ENCODE results near the gene CENPO.

CENPO gene

DNA sequence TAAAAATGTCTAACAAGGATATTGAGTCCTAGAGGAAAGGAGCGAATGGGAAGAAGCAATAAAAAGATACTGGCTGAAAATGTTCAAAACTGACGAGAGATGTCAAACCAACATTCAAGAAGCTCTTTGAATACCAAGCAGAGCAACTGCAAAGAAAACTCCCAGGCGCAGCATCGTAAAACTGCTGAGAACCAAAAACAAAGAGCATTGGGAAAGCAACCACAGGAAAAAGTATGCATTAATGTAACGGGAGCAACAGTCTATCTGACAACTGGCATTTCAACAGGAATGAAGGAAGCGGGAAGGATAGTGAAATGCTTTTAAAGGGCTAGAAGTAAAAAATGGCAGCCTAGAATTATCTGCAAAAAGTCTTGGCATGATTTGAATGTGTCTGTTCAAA, 73.7 kb downstream of the CENPO start:
- no peak for DNase-seq

DNA sequence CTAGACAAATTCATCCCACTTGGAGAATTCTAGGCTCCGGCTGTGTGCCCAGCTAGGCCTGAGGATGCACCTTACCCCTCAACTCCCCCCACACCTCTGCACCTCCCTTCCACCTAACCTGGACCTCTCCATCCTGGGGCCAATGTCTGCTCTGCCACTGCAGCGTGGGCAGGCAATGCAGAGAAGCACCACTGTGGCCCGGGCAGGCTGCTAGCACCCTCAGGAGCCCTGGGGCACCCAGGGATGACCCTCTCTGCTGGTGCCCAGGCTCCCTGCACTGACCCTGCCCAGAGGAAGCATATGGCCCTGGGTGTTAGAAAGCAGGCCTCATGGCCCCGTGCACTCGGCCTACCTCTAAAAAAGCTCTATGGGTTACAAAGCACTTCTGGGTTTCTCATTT, 77.2 kb downstream of the CENPO start:
- DNase-seq = no peak

DNA sequence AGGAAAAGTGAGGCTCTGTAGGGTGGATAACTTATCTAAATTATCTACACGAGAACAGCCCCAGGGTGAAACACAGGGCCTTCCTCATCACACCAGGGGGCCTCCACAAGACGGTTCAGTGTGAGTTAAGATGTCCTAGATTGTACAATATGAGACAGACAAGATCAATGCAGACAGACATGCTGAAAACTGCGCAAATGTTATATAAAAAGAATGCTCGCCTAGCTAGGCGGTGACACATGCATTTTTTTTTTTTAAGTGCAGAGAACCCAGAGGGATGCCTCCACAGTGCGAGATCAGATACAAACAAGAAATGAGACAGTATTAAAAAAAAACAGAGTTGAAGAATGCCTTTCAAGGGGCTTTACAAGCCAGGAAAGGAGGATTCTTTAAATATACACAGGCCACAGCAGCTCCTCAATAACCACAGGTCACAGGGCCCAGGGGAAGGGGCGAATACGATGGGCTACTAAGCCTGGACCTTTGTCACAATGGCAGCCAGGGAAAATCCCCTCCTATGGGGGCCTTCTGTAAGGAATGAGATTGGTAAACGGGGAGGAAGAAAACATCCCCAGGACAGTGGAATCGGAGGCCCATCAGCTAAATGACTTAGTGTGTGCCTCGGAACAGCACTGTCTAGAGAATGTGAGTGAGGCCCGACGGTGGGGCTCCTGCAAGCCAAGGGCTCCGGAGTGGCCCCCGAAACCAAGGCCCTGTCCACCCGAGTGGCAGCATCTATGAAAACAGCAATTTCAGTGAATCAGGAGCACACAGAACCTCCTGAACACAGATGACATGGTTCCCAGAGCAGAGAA, 77.9 kb downstream of the CENPO start:
- DNase-seq = no peak

DNA sequence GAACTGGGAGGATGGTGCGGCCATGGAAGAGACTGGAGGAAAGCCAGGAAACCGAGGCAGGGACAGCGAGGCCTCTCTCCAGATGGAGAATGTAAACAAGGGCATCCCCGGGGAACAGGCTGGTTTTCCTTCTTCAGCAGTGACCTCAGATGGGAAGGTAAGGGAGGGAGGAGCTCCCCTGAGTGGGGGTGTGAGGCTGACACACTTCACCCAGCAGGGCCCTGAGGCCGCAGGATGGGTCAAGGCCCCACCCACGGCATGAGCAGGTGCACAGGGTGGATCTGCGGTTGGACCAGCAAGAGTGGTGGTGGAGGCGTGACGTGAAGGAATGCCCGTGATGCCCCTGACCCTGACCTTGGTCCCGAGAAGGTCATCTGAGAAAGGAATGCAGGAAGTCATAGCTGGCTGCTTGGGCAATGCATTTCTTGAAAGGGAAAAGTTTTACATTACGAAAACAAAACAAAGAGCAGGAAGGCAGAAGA, 78.7 kb downstream of the CENPO start:
- DNase-seq = no peak

Measured in activated effector memory CD4-positive, alpha-beta T cell treated with Interleukin-2 at 50 U/mL for 16 hours (primary cell).